IMR-90 (cell line): ENCODE results near the gene GBF1. TPM values are rescaled to one million over a fixed set of nuclear protein-coding genes. Genes with fewer than 3 reads are reported as not detected.

Experiments used
- ATAC-seq: fragments of 200-7000 bp; cut with Tn5 transposase; 2 replicates; pipeline ENCODE4 v1.9.1; 2020; ENCODE audit warnings: low read depth, mild to moderate bottlenecking, moderate library complexity
- BruUV-seq: library from RNA; stranded (reverse); fragments of 400-500 nt; replicated peaks from 2 replicates; lab custom pipeline; 2021; lab: Mats Ljungman, UMichigan
- CTCF ChIA-PET: fragments of 300-600 bp; formaldehyde crosslinking; extraction: SDS; loops from one replicate; lab custom pipeline; 2021; ENCODE audit warnings: antibody characterized with exemption; lab: Yijun Ruan, JAX
- POLR2A ChIA-PET: fragments of 300-600 bp; sonication (Branson Sonifier 250); formaldehyde crosslinking; loops from one replicate; lab custom pipeline; 2022; ENCODE audit warnings: antibody characterized with exemption; ENCODE audit not compliant: unreplicated experiment; lab: Charles Lee
- DNase-seq: peaks from one replicate; pipeline ENCODE4 v3.0.0; 2013
- H2AFZ ChIP-seq: replicated peaks from 2 replicates; pipeline ENCODE3; 2013; ENCODE audit warnings: low read length, mild to moderate bottlenecking; ENCODE audit not compliant: poor library complexity
- H2AK5ac ChIP-seq: 2 replicates; pipeline ENCODE4 v1.6.1; 2013; ENCODE audit warnings: low read depth, low read length, inconsistent platforms
- H2AK9ac ChIP-seq: replicated peaks from 2 replicates; pipeline ENCODE3; 2013; ENCODE audit warnings: mild to moderate bottlenecking, low read depth, low read length, moderate library complexity; ENCODE audit not compliant: poor library complexity
- H2BK120ac ChIP-seq: 2 replicates; pipeline ENCODE4 v1.6.1; 2013; ENCODE audit warnings: low read depth, low read length, inconsistent platforms
- H2BK15ac ChIP-seq: 3 replicates; pipeline ENCODE4 v1.6.1; 2013; ENCODE audit warnings: low read depth, low read length, inconsistent platforms
- H2BK20ac ChIP-seq: 2 replicates; pipeline ENCODE4 v1.6.1; 2013; ENCODE audit warnings: low read depth, mild to moderate bottlenecking, inconsistent platforms, low read length, moderate library complexity
- H2BK5ac ChIP-seq: 2 replicates; pipeline ENCODE4 v1.6.1; 2013; ENCODE audit warnings: mild to moderate bottlenecking, low read depth, low read length, inconsistent platforms; ENCODE audit not compliant: poor library complexity, severe bottlenecking
- H3K14ac ChIP-seq: replicated peaks from 2 replicates; pipeline ENCODE4 v1.6.1; 2013; ENCODE audit warnings: low read depth, low read length, inconsistent platforms
- H3K18ac ChIP-seq: 2 replicates; pipeline ENCODE4 v1.6.1; 2013; ENCODE audit warnings: low read depth, low read length, control low read depth
- H3K23ac ChIP-seq: 2 replicates; pipeline ENCODE4 v1.6.1; 2013; ENCODE audit warnings: low read depth, low read length, inconsistent platforms
- H3K27ac ChIP-seq: 2 replicates; pipeline ENCODE4 v1.5.1; 2013; ENCODE audit warnings: mild to moderate bottlenecking, control low read depth, low read length; ENCODE audit not compliant: insufficient read depth
- H3K27me3 ChIP-seq: 2 replicates; pipeline ENCODE4 v1.6.1; 2013; ENCODE audit warnings: low read length; ENCODE audit not compliant: control insufficient read depth, insufficient read depth
- H3K36me3 ChIP-seq: 2 replicates; pipeline ENCODE4 v1.6.1; 2013; ENCODE audit warnings: low read length, mixed read lengths; ENCODE audit not compliant: control insufficient read depth, insufficient read depth
- H3K4ac ChIP-seq: 2 replicates; pipeline ENCODE4 v1.6.1; 2013; ENCODE audit warnings: low read depth, low read length, inconsistent platforms
- H3K4me1 ChIP-seq: 2 replicates; pipeline ENCODE4 v1.6.1; 2013; ENCODE audit warnings: low read length, mixed read lengths; ENCODE audit not compliant: control insufficient read depth, insufficient read depth
- H3K4me2 ChIP-seq: 2 replicates; pipeline ENCODE4 v1.6.1; 2013; ENCODE audit warnings: low read depth, mild to moderate bottlenecking, control low read depth, low read length, moderate library complexity
- H3K4me3 ChIP-seq: 2 replicates; pipeline ENCODE4 v1.5.1; 2013; ENCODE audit warnings: low read depth, mild to moderate bottlenecking, control low read depth, low read length, moderate library complexity; ENCODE audit not compliant: insufficient read depth
- H3K56ac ChIP-seq: 2 replicates; pipeline ENCODE4 v1.6.1; 2013; ENCODE audit warnings: low read length, inconsistent platforms; ENCODE audit not compliant: insufficient read depth; ENCODE audit errors: extremely low read depth
- H3K79me1 ChIP-seq, 2 experiments: 2 replicates each; pipeline ENCODE4 v1.6.1; 2013; ENCODE audit warnings: low read length in 2 of 2, inconsistent platforms in 1 of 2, low read depth in 1 of 2
- H3K9ac ChIP-seq: 2 replicates; pipeline ENCODE4 v1.6.1; 2013; ENCODE audit warnings: low read depth, low read length, control low read depth
- H3K9me1 ChIP-seq: 2 replicates; pipeline ENCODE4 v1.6.1; 2013; ENCODE audit warnings: low read length, inconsistent platforms; ENCODE audit not compliant: insufficient read depth
- H3K9me3 ChIP-seq: 2 replicates; pipeline ENCODE4 v1.6.1; 2013; ENCODE audit warnings: low read length; ENCODE audit not compliant: control insufficient read depth, insufficient read depth
- H4K20me1 ChIP-seq: 2 replicates; pipeline ENCODE4 v1.6.1; 2013; ENCODE audit warnings: low read length, inconsistent platforms; ENCODE audit not compliant: insufficient read depth
- H4K5ac ChIP-seq: 2 replicates; pipeline ENCODE4 v1.6.1; 2013; ENCODE audit warnings: mild to moderate bottlenecking, low read depth, low read length, control low read depth
- H4K8ac ChIP-seq, 2 experiments: 2 replicates each; pipeline ENCODE4 v1.6.1; 2013; ENCODE audit warnings: low read depth in 2 of 2, low read length in 2 of 2, control low read depth in 1 of 2, inconsistent platforms in 1 of 2
- H4K91ac ChIP-seq: 2 replicates; pipeline ENCODE4 v1.6.1; 2013; ENCODE audit warnings: low read depth, low read length, inconsistent platforms; ENCODE audit not compliant: insufficient read depth
- CEBPB ChIP-seq: IDR thresholded peaks from 2 replicates; pipeline ENCODE4 v1.6.1; 2012; ENCODE audit warnings: low read depth, low read length, improper control_type of control experiment
- CHD1 ChIP-seq: IDR thresholded peaks from 2 replicates; pipeline ENCODE4 v1.6.1; 2012; ENCODE audit warnings: low read depth, low read length, improper control_type of control experiment
- ELK1 ChIP-seq: fragments of 150-350 bp; IDR thresholded peaks from 2 replicates; pipeline ENCODE4 v1.6.1; 2016; ENCODE audit warnings: low read depth, mild to moderate bottlenecking, low read length, moderate library complexity, borderline replicate concordance
- FOS ChIP-seq: fragments of 150-350 bp; IDR thresholded peaks from 2 replicates; pipeline ENCODE4 v1.6.1; 2016; ENCODE audit warnings: low read depth, low read length
- MAFK ChIP-seq: IDR thresholded peaks from 2 replicates; pipeline ENCODE4 v1.6.1; 2012; ENCODE audit warnings: low read depth, low read length, improper control_type of control experiment
- MAZ ChIP-seq: IDR thresholded peaks from 2 replicates; pipeline ENCODE4 v1.6.1; 2012; ENCODE audit warnings: low read depth, mild to moderate bottlenecking, low read length, improper control_type of control experiment, moderate library complexity, borderline replicate concordance
- MXI1 ChIP-seq: IDR thresholded peaks from 2 replicates; pipeline ENCODE4 v1.6.1; 2012; ENCODE audit warnings: low read depth, mild to moderate bottlenecking, low read length, moderate library complexity, borderline replicate concordance
- NFE2L2 ChIP-seq: fragments of 150-350 bp; IDR thresholded peaks from 2 replicates; pipeline ENCODE4 v1.6.1; 2016; ENCODE audit warnings: low read depth, mild to moderate bottlenecking, low read length
- POLR2A ChIP-seq: IDR thresholded peaks from 2 replicates; pipeline ENCODE4 v1.6.1; 2012; ENCODE audit warnings: mild to moderate bottlenecking, low read depth, low read length
- RAD21 ChIP-seq: IDR thresholded peaks from 2 replicates; pipeline ENCODE4 v1.6.1; 2012; ENCODE audit warnings: low read length, improper control_type of control experiment
- RCOR1 ChIP-seq: IDR thresholded peaks from 2 replicates; pipeline ENCODE4 v1.6.1; 2012; ENCODE audit warnings: mild to moderate bottlenecking, low read length, improper control_type of control experiment; ENCODE audit not compliant: insufficient replicate concordance
- RFX5 ChIP-seq: IDR thresholded peaks from 2 replicates; pipeline ENCODE4 v1.8.0; 2012; ENCODE audit warnings: low read depth, mild to moderate bottlenecking, low read length, moderate library complexity
- SMC3 ChIP-seq: fragments of 150-350 bp; IDR thresholded peaks from 2 replicates; pipeline ENCODE4 v1.6.1; 2016; ENCODE audit warnings: low read depth, mild to moderate bottlenecking, antibody characterized with exemption, low read length, moderate library complexity
- USF2 ChIP-seq: fragments of 150-350 bp; IDR thresholded peaks from 2 replicates; pipeline ENCODE4 v1.6.1; 2017; ENCODE audit warnings: mild to moderate bottlenecking, antibody characterized with exemption, low read length, low read depth
- WGBS, 2 experiments: methylation state at CpG; one replicate each; pipeline versions ENCODE4 v1.1.5 to v1.1.7; 2013; ENCODE audit warnings: missing lambda C conversion rate in 2 of 2; ENCODE audit not compliant: insufficient read length in 1 of 2; ENCODE audit errors: extremely low coverage in 2 of 2; 5-methylcytosine and 5-hydroxymethylcytosine counted together
- dilution Hi-C: fragments of 300-500 bp; cut with HindIII; formaldehyde crosslinking; loops from one replicate; pipeline ENCODE4 v1.14.3; 2018; ENCODE audit warnings: low sequenced_read_pairs; ENCODE audit not compliant: unreplicated experiment
- in situ Hi-C: fragments of 300-500 bp; cut with MboI; formaldehyde crosslinking; loops from 3 replicates; pipeline ENCODE4 v1.14.3; 2019; ENCODE audit warnings: low sequenced_read_pairs, inconsistent platforms, mixed read lengths
- intact Hi-C: fragments of 100-400 bp; cut with micrococcal nuclease; formaldehyde crosslinking; loops from 2 replicates; pipeline ENCODE4 v1.10.0; 2022
- polyA plus RNA-seq, 3 experiments: library from polyadenylated mRNA; depleted of rRNA; stranded (reverse); fragments of >200 nt; gene quantifications; 2 replicates each; pipeline ENCODE4 v1.2.3, GENCODE V29; 2012; ENCODE audit warnings: low replicate concordance in 1 of 3
- total RNA-seq: library from RNA; depleted of rRNA; stranded (reverse); fragments of >200 nt; gene quantifications from 2 replicates; pipeline ENCODE4 v1.2.3, GENCODE V29; 2012
- TF ChIP-seq, protein P1 (sequence below): conservative IDR thresholded peaks from 2 replicates; pipeline ENCODE4 v1.5.1; 2012; ENCODE audit warnings: mild to moderate bottlenecking, low read depth, low read length, improper control_type of control experiment

The GBF1 gene
- total and polyA plus RNA-seq, 2 of the 4 experiments (the other 2 are of a cell fraction): 38.7 to 40.1 TPM

GRCh38 chr10:102242118-102242485 lies 3.2 kb upstream of the GBF1 start:
- in situ Hi-C loops: no loop called here
- ChIA-PET CTCF (no interaction called here), POLR2A (no interaction called here)
- Histone ChIP-seq H3K14ac (peak overlapping the region; percentile 66; the same call in 1 of the 2 replicates), H4K91ac (no peak overlapping the region), H2BK15ac (peak overlapping the region; percentile 3; the same call in 1 of the 3 replicates), H2BK5ac (no peak overlapping the region), H3K79me1 (peaks cover 0 to 38% of the 10 kb centered on the region in 2 experiments; a peak in 2 of 4 replicates), H3K9me3 (no peaks in the 10 kb centered on the region), H3K36me3 (no peaks in the 10 kb centered on the region), H4K20me1 (peaks cover 16% of the 10 kb centered on the region), H3K18ac (no peak overlapping the region), H4K5ac (no peak overlapping the region), H2AK5ac (peak overlapping the region; percentile 31; the same call in 1 of the 2 replicates), H3K4me1 (peaks cover 12% of the 10 kb centered on the region), H2BK120ac (0 out of 2 replicates have a peak overlapping the region, but pooled peaks have one; percentile 1), H3K23ac (peak overlapping the region; percentile 48; the same call in 1 of the 2 replicates), H3K27me3 (peaks cover 26% of the 10 kb centered on the region), H3K27ac (no peak overlapping the region), H2AFZ (peak overlapping the region; percentile 92), H3K9ac (peak overlapping the region; percentile 1; the same call in 1 of the 2 replicates), H2BK20ac (peak overlapping the region; percentile 35; the same call in 1 of the 2 replicates), H3K4me3 (peak overlapping the region; percentile 65), H2AK9ac (peak overlapping the region; percentile 73), H3K4me2 (peak overlapping the region; percentile 84), H3K4ac (peak overlapping the region; percentile 50; the same call in 1 of the 2 replicates), H3K9me1 (peaks cover 19% of the 10 kb centered on the region), H3K56ac (no peak overlapping the region), H4K8ac (peak overlapping the region in 1 of 2 experiments; percentile 20; a peak in 1 of 4 replicates)
- dilution Hi-C loops: no loop called here
- intact Hi-C loops: no loop called here
- WGBS, 2 experiments: 30% methylated on average over 2 of the region's 7 CpGs; no CpG with 5 or more reads in 1 of the 2 experiments
- DNase-seq (no peak), ATAC-seq (no peak)
- BruUV-seq: no TSS peak
- TF ChIP-seq SMC3 (no peak), RFX5 (no peak), CEBPB (no peak), USF2 (no peak), FOS (no peak), POLR2A (no peak), NFE2L2 (no peak), RCOR1 (no peak), ELK1 (no peak), MAZ (no peak), MAFK (no peak), CHD1 (no peak), RAD21 (no peak), MXI1 (no peak)
- TF ChIP-seq, protein P1, sequence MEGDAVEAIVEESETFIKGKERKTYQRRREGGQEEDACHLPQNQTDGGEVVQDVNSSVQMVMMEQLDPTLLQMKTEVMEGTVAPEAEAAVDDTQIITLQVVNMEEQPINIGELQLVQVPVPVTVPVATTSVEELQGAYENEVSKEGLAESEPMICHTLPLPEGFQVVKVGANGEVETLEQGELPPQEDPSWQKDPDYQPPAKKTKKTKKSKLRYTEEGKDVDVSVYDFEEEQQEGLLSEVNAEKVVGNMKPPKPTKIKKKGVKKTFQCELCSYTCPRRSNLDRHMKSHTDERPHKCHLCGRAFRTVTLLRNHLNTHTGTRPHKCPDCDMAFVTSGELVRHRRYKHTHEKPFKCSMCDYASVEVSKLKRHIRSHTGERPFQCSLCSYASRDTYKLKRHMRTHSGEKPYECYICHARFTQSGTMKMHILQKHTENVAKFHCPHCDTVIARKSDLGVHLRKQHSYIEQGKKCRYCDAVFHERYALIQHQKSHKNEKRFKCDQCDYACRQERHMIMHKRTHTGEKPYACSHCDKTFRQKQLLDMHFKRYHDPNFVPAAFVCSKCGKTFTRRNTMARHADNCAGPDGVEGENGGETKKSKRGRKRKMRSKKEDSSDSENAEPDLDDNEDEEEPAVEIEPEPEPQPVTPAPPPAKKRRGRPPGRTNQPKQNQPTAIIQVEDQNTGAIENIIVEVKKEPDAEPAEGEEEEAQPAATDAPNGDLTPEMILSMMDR: no peak
